Measurements from ENCODE around the gene CXCR6.

- TF ChIP-seq CTCF (IDR thresholded peaks at IDR 0.05) (no peak), POLR2AphosphoS5 (IDR thresholded peaks at IDR 0.05) (peak in 1 of 4 donors; percentile 43), POLR2A (IDR thresholded peaks at IDR 0.05) (no peak), EP300 (IDR thresholded peaks at IDR 0.05) (no peak)
Measured at GRCh38 chr3:45988804-45989203, 45.5 kb downstream of the CXCR6 start.
